ENCODE data around the gene DNAJC19.

- TF ChIP-seq EZH2 (IDR thresholded peaks at IDR 0.05; ENCODE audit: low read depth): no peak
- no peak for TF ChIP-seq CTCF (conservative IDR thresholded peaks at IDR 0.05)
Observed at GRCh38 chr3:180996415-180996932, 6.9 kb upstream of the DNAJC19 start.
